AG09319 (cell line): Measurements from ENCODE around the gene ANKRD44.

Experiments
- DNase-seq: peaks from one replicate; pipeline ENCODE4 v3.0.0-alpha.2; 2010; ENCODE audit warnings: low read depth; ENCODE audit errors: extremely low read depth
- CTCF ChIP-seq: IDR thresholded peaks from 2 replicates; pipeline ENCODE4 v1.5.1; 2011; ENCODE audit warnings: low read depth, mild to moderate bottlenecking, inconsistent platforms, low read length, moderate library complexity

The ANKRD44 gene

GRCh38 chr2:196963961-196964360 is 346.6 kb downstream of the ANKRD44 start:
- DNase-seq = no peak
- no peak for TF ChIP-seq CTCF

GRCh38 chr2:196963043-196963442 is 347.5 kb downstream of the ANKRD44 start:
- TF ChIP-seq CTCF = no peak
- DNase-seq = no peak

- TF ChIP-seq CTCF = no peak
- DNase-seq = no peak
Observed at GRCh38 chr2:196962325-196962724, 348.3 kb downstream of the ANKRD44 start.

- DNase-seq = no peak
- no peak for TF ChIP-seq CTCF
Observed at GRCh38 chr2:196961889-196962288, 348.7 kb downstream of the ANKRD44 start.

- DNase-seq = no peak
- TF ChIP-seq CTCF = no peak
Observed at GRCh38 chr2:196959734-196960338, 350.7 kb downstream of the ANKRD44 start.

GRCh38 chr2:196959281-196959680 is 351.3 kb downstream of the ANKRD44 start:
- no peak for TF ChIP-seq CTCF

GRCh38 chr2:196957881-196958525 is 352.6 kb downstream of the ANKRD44 start:
- no peak for DNase-seq
- no peak for TF ChIP-seq CTCF

More at GRCh38 chr2:196959281-196959680, 351.3 kb downstream of the ANKRD44 start:
- DNase-seq = no peak
